NB4 (cell line): ENCODE data around the gene SLC22A17.

Source experiments
- DNase-seq: peaks from one replicate; pipeline ENCODE4 v3.0.0; 2010; ENCODE audit warnings: low read depth
- H3K4me3 ChIP-seq: one replicate; pipeline ENCODE4 v1.5.1; 2011; ENCODE audit warnings: mild to moderate bottlenecking, low read depth, low read length, moderate library complexity
- CTCF ChIP-seq: IDR thresholded peaks from one replicate; pipeline ENCODE4 v1.5.1; 2012; ENCODE audit warnings: low read depth, low read length
- MAX ChIP-seq: IDR thresholded peaks from 2 replicates; pipeline ENCODE4 v1.6.1; 2011; ENCODE audit warnings: low read depth, low read length
- MYC ChIP-seq: IDR thresholded peaks from 2 replicates; pipeline ENCODE4 v1.6.1; 2011; ENCODE audit warnings: low read depth, low read length
- POLR2A ChIP-seq: IDR thresholded peaks from 2 replicates; pipeline ENCODE4 v1.6.1; 2011; ENCODE audit warnings: mild to moderate bottlenecking; ENCODE audit not compliant: insufficient read length; ENCODE audit errors: extremely low read depth

Gene SLC22A17

GRCh38 chr14:23361763-23362162 lies 9.1 kb upstream of the SLC22A17 start:
- no peak for TF ChIP-seq CTCF
- no peak for TF ChIP-seq MAX
- no peak for TF ChIP-seq MYC
- no peak for TF ChIP-seq POLR2A
- H3K4me3 ChIP-seq, result no peak overlapping the region
- DNase-seq, result no peak

GRCh38 chr14:23361320-23361719 lies 8.6 kb upstream of the SLC22A17 start:
- no peak overlapping the region for H3K4me3 ChIP-seq
- DNase-seq, result no peak
- TF ChIP-seq MYC (no peak), CTCF (no peak), MAX (no peak), POLR2A (no peak)

GRCh38 chr14:23360496-23360895 lies 7.8 kb upstream of the SLC22A17 start:
- TF ChIP-seq MAX, result no peak
- peak; percentile 19 for TF ChIP-seq CTCF
- H3K4me3 ChIP-seq, result no peak overlapping the region
- peak; percentile 11 for DNase-seq

GRCh38 chr14:23359722-23360447 lies 7.2 kb upstream of the SLC22A17 start:
- TF ChIP-seq POLR2A, result no peak
- no peak for TF ChIP-seq CTCF
- TF ChIP-seq MAX, result no peak
- TF ChIP-seq MYC, result no peak
- no peak for DNase-seq
- no peak overlapping the region for H3K4me3 ChIP-seq

GRCh38 chr14:23359167-23359626 lies 6.5 kb upstream of the SLC22A17 start:
- DNase-seq, result no peak
- TF ChIP-seq POLR2A, result no peak
- no peak for TF ChIP-seq MAX
- TF ChIP-seq CTCF, result no peak
- TF ChIP-seq MYC, result no peak
- no peak overlapping the region for H3K4me3 ChIP-seq
